Esophagus muscularis mucosa (tissue), 4 donors: ENCODE results near the gene SMCO4. TPM values are rescaled to one million over a fixed set of nuclear protein-coding genes. Genes with fewer than 3 reads are reported as not detected.
A peak's percentile ranks its signal among the peaks of the same experiment; 100 is the strongest.

Experiments
- DNase-seq: peaks from one replicate; pipeline ENCODE4 v3.0.0-alpha.2; 2017; ENCODE audit errors: extremely low spot score
- H3K27ac ChIP-seq, 4 donors: fragments of 200-600 bp; sonication (generic); replicated peaks in 1 of 4; 1 replicate in 3 of 4; 2 replicates in 1 of 4; pipeline ENCODE4 v1.5.1; 2016 to 2019; ENCODE audit warnings: mild to moderate bottlenecking in 1 of 4
- H3K27me3 ChIP-seq, 4 donors: fragments of 200-600 bp; sonication (generic); one replicate each; pipeline versions ENCODE4 v1.5.1 to v1.6.0; 2016 to 2019
- H3K36me3 ChIP-seq, 4 donors: fragments of 200-600 bp; sonication (generic); one replicate each; pipeline ENCODE4 v1.5.1; 2016 to 2019
- H3K4me1 ChIP-seq, 4 donors: fragments of 200-600 bp; sonication (generic); one replicate each; pipeline ENCODE4 v1.5.1; 2016 to 2019
- H3K4me3 ChIP-seq, 4 donors: fragments of 200-600 bp; sonication (generic); 1 replicate in 2 of 4; 2 replicates in 2 of 4; pipeline ENCODE4 v1.5.1; 2016 to 2019; ENCODE audit warnings: mild to moderate bottlenecking in 4 of 4, moderate library complexity in 1 of 4
- H3K9me3 ChIP-seq, 4 donors: fragments of 200-600 bp; sonication (generic); 1 replicate in 3 of 4; 2 replicates in 1 of 4; pipeline ENCODE4 v1.5.1; 2016 to 2019
- EP300 ChIP-seq: sonication (generic); formaldehyde crosslinking; IDR thresholded peaks from one replicate; pipeline ENCODE4 v1.6.1; 2017; ENCODE audit warnings: antibody characterized with exemption
- POLR2A ChIP-seq: fragments of 450-650 bp; IDR thresholded peaks from one replicate; pipeline ENCODE4 v1.6.1; 2017; ENCODE audit warnings: antibody characterized with exemption, moderate library complexity, mild to moderate bottlenecking, low read depth
- POLR2AphosphoS5 ChIP-seq, 2 donors: sonication (generic); formaldehyde crosslinking; IDR thresholded peaks; one replicate each; pipeline ENCODE4 v1.6.1; 2017; ENCODE audit warnings: antibody characterized with exemption in 2 of 2
- WGBS: methylation state at CpG from one replicate; pipeline ENCODE4 v1.1.5; 2018; 5-methylcytosine and 5-hydroxymethylcytosine counted together
- intact Hi-C: fragments of 100-400 bp; cut with DNase I; formaldehyde crosslinking; loops from one replicate; pipeline ENCODE4 v1.15.1; 2023
- total RNA-seq, 4 donors: library from RNA; depleted of rRNA; stranded (reverse); fragments of >200 nt; gene quantifications; one replicate each; pipeline versions ENCODE4 v1.1.0 to v1.2.1, GENCODE V29; 2016
- TF ChIP-seq, protein P1 (sequence below), 3 experiments: fragments of 200-600 bp in 2 of 3; fragments of 450-650 bp in 1 of 3; sonication (generic) in 2 of 3; IDR thresholded peaks; one replicate each; pipeline ENCODE4 v1.5.1; 2017 to 2019; ENCODE audit warnings: antibody characterized with exemption in 3 of 3, mild to moderate bottlenecking in 2 of 3, moderate library complexity in 1 of 3

SMCO4 gene
- total RNA-seq, 4 donors from 2014 or later = 6.2 to 18.6 (median 10.3) TPM

DNA sequence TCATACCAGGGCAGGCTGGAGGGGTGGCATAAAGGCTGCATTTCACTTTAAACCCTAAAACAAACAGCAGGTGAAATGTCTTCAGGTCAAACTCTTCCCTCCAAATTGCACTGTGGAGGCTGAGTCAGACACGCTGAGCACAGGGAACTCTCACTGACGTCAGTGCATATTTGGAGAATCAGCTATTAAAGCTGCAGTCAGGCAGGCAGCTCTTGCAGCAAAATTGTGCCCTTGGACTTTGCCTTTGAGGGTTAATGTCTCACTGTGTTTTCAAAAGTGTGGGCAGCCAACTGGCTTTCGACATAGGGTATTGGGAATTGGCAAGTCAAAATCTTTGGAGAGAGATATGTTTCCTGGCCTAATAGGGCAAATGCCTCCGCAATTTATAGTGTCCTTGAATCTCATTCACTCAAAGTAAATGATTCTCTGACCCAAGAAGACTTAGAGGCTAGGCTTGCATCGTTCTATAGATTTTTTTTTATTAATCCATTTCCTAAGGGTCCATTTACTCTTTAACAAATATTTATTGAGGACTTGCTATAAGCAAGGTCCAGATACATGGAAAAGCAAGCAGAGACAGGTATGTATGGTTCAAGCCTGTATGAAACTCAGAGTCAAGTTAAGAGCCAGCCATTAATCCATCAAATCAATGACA is 27.7 kb upstream of the SMCO4 start:
- H3K36me3 ChIP-seq = no peaks in the 10 kb centered on the region
- TF ChIP-seq POLR2AphosphoS5 (IDR thresholded peaks at IDR 0.05) = peak in 1 of 2 donors; percentile 41
- TF ChIP-seq, protein P1, sequence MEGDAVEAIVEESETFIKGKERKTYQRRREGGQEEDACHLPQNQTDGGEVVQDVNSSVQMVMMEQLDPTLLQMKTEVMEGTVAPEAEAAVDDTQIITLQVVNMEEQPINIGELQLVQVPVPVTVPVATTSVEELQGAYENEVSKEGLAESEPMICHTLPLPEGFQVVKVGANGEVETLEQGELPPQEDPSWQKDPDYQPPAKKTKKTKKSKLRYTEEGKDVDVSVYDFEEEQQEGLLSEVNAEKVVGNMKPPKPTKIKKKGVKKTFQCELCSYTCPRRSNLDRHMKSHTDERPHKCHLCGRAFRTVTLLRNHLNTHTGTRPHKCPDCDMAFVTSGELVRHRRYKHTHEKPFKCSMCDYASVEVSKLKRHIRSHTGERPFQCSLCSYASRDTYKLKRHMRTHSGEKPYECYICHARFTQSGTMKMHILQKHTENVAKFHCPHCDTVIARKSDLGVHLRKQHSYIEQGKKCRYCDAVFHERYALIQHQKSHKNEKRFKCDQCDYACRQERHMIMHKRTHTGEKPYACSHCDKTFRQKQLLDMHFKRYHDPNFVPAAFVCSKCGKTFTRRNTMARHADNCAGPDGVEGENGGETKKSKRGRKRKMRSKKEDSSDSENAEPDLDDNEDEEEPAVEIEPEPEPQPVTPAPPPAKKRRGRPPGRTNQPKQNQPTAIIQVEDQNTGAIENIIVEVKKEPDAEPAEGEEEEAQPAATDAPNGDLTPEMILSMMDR (IDR thresholded peaks at IDR 0.05) = no peak
- no peak for DNase-seq
- WGBS = 44% methylated on average over 5 of the region's 5 CpGs
- no peak overlapping the region for H3K4me3 ChIP-seq
- H3K4me1 ChIP-seq = peaks cover 20 to 28% (median 27%) of the 10 kb centered on the region in 4 donors
- H3K9me3 ChIP-seq = no peaks in the 10 kb centered on the region
- no peaks in the 10 kb centered on the region for H3K27me3 ChIP-seq
- no peak overlapping the region for H3K27ac ChIP-seq
- intact Hi-C loops = no loop called here

DNA sequence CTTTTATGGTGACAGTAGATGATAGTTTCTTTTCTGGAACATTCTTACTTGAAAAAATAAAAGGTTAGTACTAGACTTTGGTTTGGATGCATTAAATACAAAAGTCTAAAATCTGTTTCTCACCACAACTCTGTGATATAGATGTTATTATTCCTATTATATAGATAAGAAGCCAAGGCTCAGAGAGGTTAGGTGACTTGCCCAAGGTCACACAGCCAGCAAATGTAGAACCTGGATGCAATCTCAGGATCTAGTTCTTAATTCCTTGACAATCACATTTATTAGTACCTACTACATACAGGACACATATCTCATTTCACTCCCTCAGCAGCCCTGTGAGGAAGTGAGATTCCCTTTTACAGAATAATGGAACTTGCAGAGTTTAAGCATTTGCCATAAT is 26.3 kb upstream of the SMCO4 start:
- intact Hi-C loops = no loop called here
- no peaks in the 10 kb centered on the region for H3K27me3 ChIP-seq
- TF ChIP-seq, protein P1 (IDR thresholded peaks at IDR 0.05) = no peak
- TF ChIP-seq POLR2AphosphoS5 (IDR thresholded peaks at IDR 0.05) = no peak
- no peak for TF ChIP-seq EP300
- TF ChIP-seq POLR2A = no peak

DNA sequence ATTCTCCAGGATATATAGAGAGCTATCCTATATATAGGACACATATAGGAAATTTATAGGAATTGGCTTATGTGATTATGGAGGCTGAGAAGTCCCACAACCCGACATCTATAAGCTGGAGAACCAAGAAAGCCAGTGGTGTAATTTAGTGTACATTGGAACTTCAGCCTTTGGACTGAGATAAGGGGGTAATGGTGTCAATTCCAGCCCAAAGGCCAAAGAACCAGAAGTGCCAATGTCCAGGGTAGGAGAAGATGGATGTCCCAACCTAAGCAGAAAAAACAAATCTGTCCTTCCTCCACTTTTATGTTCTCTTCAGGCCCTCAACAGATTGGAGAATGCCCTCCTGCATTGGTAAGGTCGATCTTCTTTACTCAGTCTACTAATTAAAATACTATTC is 25.5 kb upstream of the SMCO4 start:
- WGBS = 89% methylated on average over 2 of the region's 2 CpGs

More for the DNA sequence above, 26.3 kb upstream of the SMCO4 start:
- H3K9me3 ChIP-seq = no peaks in the 10 kb centered on the region
- no peaks in the 10 kb centered on the region for H3K36me3 ChIP-seq
- H3K27ac ChIP-seq = no peak overlapping the region
- no peak for DNase-seq
- no peak overlapping the region for H3K4me3 ChIP-seq
- peaks cover 20 to 28% (median 27%) of the 10 kb centered on the region in 4 donors for H3K4me1 ChIP-seq

DNA sequence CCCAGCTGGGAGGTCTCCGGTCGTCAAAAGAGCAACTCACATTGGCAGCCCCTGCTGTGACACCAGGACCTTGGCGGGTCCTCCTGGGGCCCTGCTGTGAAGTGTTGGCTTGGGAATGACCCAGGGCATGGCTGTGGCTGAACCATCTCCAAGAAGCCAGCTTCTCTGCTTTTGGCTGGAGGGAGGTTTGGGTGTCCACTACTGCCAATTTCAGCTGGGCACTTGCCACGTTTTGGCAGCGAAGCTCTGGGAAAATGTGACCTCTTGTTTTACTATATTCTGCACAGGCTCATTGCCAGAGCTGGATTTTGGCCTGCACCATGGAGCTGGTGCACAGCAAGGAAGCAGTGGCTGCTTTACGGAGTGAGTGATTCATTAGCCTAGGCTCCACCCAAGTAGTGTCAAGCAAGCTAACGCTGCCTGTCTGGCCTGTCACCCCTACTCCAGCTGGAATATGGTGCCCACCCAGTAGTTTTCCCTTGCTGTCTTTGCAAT is 24.3 kb upstream of the SMCO4 start:
- H3K27me3 ChIP-seq = no peaks in the 10 kb centered on the region
- H3K9me3 ChIP-seq = no peaks in the 10 kb centered on the region
- no peak for DNase-seq
- TF ChIP-seq, protein P1 (IDR thresholded peaks at IDR 0.05) = no peak
- TF ChIP-seq EP300 (no peak), POLR2A (no peak), POLR2AphosphoS5 (IDR thresholded peaks at IDR 0.05) (no peak)
- no peaks in the 10 kb centered on the region for H3K36me3 ChIP-seq
- H3K4me1 ChIP-seq = peaks cover 20 to 28% (median 27%) of the 10 kb centered on the region in 4 donors
- intact Hi-C loops = no loop called here
- no peak overlapping the region for H3K4me3 ChIP-seq
- 15% methylated on average over 3 of the region's 7 CpGs for WGBS
- H3K27ac ChIP-seq = peak overlapping the region; percentile 20 to 49 (median 39)

More for the DNA sequence above, 25.5 kb upstream of the SMCO4 start:
- Histone ChIP-seq H3K4me1 (peaks cover 20 to 28% (median 27%) of the 10 kb centered on the region in 4 donors), H3K36me3 (no peaks in the 10 kb centered on the region), H3K4me3 (no peak overlapping the region), H3K27ac (no peak overlapping the region), H3K9me3 (no peaks in the 10 kb centered on the region), H3K27me3 (no peaks in the 10 kb centered on the region)
- intact Hi-C loops = no loop called here
- TF ChIP-seq EP300 = no peak
- TF ChIP-seq, protein P1 (IDR thresholded peaks at IDR 0.05) = no peak
- TF ChIP-seq POLR2A = no peak
- TF ChIP-seq POLR2AphosphoS5 (IDR thresholded peaks at IDR 0.05) = no peak
- DNase-seq = no peak
